GM18858 (cell line): ENCODE data around the gene COL8A1.

Source experiments
- ATAC-seq: cut with Tn5 transposase; IDR thresholded peaks from one replicate; pipeline ENCODE4 v1.9.1; 2021; ENCODE audit not compliant: unreplicated experiment

Gene COL8A1

GRCh38 chr3:99753268-99753975, 115.0 kb downstream of the COL8A1 start:
- peak; percentile 89 for ATAC-seq

DNA sequence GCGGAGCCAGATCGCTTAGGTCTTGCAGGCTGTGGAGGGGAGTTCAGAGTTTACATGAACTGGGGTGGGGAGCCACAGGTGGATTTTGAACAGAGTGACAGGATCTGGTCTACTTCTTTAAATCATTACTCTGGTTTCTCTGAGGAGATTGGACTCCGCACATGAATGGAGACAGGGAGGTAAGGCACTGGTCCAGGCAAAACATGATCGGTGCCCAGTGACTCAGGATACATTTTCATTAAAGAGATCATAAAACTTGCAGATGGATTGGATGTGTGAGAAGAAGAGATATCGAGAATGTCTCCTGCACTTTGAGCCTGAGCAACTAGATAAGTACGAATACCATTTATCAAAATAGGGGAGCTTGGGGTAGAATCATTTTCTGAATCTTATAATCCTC, 117.4 kb downstream of the COL8A1 start:
- no peak for ATAC-seq

DNA sequence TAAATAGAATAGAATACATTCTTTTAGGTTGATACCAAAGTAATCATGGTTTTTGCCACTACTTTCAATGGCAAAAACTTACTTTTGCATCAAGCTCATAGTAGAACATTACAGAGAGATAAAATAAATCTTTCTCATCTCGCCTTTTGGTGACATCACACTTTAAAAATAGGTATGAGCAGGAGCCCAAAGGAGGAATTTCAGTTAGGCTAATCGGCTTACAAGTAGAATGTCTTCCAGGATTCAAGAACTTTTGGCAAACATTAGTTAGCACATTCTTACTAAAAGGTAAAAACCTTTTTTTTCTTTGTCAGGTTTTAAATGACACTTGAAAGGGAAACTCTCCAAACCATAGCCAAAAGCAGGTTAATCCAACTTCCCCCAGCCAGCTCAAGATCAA, 119.6 kb downstream of the COL8A1 start:
- ATAC-seq: no peak

DNA sequence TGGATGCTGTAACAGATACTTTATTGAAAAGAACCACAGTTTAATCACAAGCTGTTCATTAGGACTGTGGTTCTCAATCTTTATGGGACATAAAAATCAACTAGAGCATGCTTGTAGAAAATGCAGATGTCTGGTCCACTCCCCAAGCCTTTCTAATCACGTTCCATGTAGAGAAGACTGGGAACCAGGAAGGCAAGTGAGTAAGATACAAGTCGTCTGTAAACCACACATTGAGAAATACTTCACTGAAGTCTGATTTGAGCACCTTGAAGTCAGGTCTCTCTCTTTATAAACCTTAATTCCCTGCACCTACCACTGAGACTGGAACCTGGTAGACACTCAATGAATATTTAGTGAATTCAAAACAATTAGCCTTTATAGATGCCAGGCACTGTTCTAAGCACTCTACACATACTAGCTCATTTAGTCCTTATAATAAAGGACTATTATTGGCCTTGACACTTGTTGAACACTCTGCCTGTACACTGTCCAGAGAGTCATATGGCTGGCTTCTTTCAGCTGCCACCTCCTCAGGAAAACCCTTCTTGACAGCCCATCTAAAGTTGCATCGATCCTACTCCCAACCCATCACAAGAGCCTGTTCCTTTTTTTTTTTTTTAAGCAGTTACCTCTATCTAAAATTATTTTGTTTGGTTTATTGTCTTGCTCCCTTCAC, 120.2 kb downstream of the COL8A1 start:
- ATAC-seq: no peak

GRCh38 chr3:99760031-99760430, 121.6 kb downstream of the COL8A1 start:
- ATAC-seq: no peak

- no peak for ATAC-seq
These were observed 122.2 kb downstream of the COL8A1 start for GRCh38 chr3:99760629-99761028.

- no peak for ATAC-seq
These were observed 123.2 kb downstream of the COL8A1 start for GRCh38 chr3:99761415-99762165.

DNA sequence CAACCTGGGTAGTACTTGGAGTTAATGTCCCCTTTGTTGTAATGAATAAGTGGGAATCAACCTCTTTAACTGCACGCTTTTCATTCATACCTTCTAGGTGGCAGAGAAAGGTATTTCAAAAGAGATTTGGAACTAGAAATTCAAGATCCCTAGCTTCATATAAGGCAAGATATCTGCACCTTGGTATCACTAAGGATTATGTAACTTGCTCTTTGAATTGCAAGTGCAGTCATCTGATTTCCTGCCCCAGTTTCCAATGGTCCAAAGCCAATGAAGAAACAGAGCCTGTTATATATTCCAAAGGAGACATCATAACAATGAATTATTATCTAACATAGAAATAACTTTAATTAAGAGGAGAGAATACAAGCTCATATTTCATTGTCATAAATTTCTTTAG, 124.5 kb downstream of the COL8A1 start:
- no peak for ATAC-seq

DNA sequence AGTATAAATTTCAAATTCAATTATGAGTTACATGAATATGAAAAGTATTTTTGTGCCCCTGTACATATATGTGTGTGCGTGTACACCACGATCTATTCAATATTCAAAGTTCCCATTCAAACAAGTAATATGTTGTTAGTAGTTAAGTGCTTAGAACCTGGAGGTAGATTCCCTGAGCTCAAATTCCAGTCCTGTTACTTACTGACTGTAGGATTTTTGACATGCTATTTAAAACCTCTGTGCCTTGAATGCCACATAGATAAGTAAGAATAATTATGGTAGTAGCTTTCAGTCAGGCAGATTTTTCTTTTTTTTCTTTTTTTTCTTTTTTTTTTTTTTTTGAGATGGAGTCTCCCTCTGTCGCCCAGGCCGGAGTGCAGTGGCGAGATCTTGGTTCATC, 126.0 kb downstream of the COL8A1 start:
- ATAC-seq: no peak

DNA sequence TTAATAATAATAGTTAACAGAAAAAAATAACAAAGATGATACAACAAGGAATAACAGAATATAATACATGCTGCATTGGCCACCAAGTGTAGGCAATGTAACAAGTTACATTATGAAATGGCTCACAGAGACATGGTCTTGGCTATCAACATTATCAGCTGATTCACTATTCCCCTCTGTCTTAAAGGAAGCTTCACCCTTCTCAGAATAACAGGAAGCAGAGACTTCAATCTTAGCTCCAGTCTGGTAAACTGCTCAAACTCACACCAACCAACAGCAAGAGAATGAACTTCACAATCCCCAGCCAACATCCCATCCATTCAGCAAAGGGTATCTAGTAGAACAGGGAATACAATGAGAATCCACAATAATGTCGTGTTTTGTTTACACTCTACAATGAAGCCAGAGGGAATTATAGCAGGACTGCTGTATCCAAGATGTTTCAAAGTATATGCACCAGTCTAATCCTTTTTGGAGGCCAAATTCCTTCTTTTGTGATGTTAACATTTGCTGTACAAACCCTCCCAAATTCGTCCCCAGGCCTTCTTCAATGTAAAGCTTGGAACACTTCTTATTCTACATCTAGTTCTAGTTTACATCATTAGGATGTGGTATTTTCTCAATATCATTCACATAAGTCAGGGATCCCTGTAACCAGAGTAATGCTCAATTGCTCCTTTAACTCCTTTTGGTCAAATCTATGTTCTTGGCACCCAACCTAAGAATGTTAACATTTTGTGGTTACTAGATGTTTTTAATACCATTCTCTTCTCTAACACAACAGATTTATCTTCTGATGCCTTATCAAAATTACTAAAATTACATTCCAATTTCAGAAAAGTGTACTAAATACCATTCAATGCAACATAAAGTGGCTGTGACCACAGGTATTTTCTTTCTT, 126.9 kb downstream of the COL8A1 start:
- ATAC-seq: no peak

GRCh38 chr3:99767291-99767690, 128.9 kb downstream of the COL8A1 start:
- no peak for ATAC-seq

GRCh38 chr3:99768126-99768525, 129.7 kb downstream of the COL8A1 start:
- no peak for ATAC-seq

- no peak for ATAC-seq
These were observed 130.6 kb downstream of the COL8A1 start for GRCh38 chr3:99768808-99769501.

DNA sequence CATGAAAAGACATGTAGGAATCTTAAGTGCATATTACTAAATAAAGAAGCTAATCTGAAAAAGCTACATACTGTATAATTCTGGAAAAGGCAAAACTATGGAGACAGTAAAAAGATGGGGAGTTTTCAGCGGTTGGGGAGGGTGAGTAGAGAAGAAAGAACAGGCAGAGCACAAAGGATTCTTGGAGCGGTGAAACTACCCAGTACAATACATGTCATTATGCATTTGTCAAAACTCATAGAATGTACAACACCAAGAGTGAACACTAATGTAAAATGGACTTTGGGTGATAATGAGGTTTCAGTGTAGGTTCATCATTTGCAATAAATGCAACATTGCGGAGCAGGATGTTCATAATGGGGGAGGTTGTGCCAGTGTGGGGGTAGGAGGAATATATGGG, 133.8 kb downstream of the COL8A1 start:
- ATAC-seq: no peak

- no peak for ATAC-seq
These were observed 134.3 kb downstream of the COL8A1 start for GRCh38 chr3:99772671-99773070.

DNA sequence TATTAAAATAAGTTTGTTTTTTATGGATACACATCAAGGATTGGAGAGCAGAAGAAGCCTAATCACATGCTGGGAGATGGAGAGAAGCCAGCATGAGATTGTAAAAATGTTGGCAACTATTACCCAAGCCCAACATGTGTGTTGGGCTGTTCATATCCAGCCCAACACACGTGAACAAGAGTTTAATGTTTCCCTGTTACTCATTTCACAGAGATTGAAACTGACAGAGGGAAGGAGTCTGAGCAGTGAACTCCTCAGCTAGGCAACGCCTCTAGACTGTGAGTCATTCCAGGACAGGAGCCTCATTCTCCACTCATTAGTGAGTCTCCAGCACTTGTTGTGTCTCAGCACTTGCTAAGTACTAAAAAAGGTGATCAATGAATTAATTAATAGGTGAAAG, 136.1 kb downstream of the COL8A1 start:
- peak; percentile 99 for ATAC-seq

- ATAC-seq: no peak
These were observed 138.3 kb downstream of the COL8A1 start for GRCh38 chr3:99776516-99777209.

GRCh38 chr3:99777210-99777549, 138.8 kb downstream of the COL8A1 start:
- ATAC-seq: no peak

DNA sequence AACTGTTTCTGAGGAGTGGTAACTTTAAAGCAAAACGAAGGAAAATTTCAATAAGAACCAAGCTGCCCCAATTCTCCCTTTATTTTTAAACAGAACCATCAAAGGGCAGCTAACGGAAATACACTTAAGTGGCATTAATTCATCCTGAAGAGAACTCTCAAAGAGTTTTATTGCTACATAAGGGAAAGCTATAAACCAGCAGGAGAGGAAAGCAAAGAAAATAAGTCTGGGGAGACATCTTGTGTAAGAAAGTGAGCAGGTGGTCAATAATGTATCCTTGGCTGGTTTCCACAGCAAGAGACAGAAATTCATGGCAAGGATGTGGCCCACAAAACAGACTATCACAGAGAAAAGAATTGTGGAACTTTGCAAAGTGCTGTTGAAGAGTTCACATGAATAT, 139.3 kb downstream of the COL8A1 start:
- ATAC-seq: no peak

GRCh38 chr3:99780749-99781148, 142.4 kb downstream of the COL8A1 start:
- ATAC-seq: no peak
